ENCODE results near the gene SLC4A9. TPM values are rescaled to one million over a fixed set of nuclear protein-coding genes. Genes with fewer than 3 reads are reported as not detected.

The SLC4A9 gene
- total and polyA plus RNA-seq, 2 donors (not counting 3 experiments of a cell fraction or from before 2014, with no cell fraction given) = not detected

DNA sequence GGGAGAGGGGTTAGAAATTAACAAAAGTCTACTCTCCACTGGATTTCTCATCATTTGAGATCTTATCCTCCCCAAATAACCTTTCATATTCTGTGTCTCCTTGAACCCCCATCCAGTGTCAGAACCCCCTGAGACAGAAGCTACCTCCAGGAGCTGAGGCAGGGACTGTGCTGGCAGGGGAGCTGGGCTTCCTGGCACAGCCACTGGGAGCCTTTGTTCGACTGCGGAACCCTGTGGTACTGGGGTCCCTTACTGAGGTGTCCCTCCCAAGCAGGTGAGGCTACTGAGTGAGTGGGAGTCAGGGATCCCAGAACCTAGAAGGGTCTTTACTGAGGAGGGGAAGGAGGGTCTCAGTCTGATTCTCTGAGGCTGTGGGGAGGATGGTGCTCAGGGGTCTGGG, 1.9 kb downstream of the SLC4A9 start:
- Histone ChIP-seq H3K4me1 (ENCODE audit: control insufficient read depth, extremely low read depth, insufficient read depth, low read length) (peaks cover 3% of the 10 kb centered on the region), H3K4me2 (ENCODE audit: insufficient read depth, low read length) (no peak overlapping the region), H4K20me1 (replicated peaks; ENCODE audit: control insufficient read depth, extremely low read depth, insufficient read depth, low read length) (no peaks in the 10 kb centered on the region), H3K27ac (ENCODE audit: insufficient read depth, low read depth, low read length) (no peak overlapping the region), H2AFZ (ENCODE audit: low read depth, low read length) (no peak overlapping the region), H3K27me3 (ENCODE audit: control insufficient read depth in 2 of 2, insufficient read depth in 2 of 2, low read length in 2 of 2) (no peaks in the 10 kb centered on the region), H3K9me3 (replicated peaks; ENCODE audit: control insufficient read depth, insufficient read depth, low read length) (no peaks in the 10 kb centered on the region), H3K79me2 (ENCODE audit: control insufficient read depth, insufficient read depth, low read length) (no peaks in the 10 kb centered on the region), H3K9ac (replicated peaks; ENCODE audit: extremely low read depth, insufficient read depth, low read length) (no peak overlapping the region), H3K9me1 (replicated peaks; ENCODE audit: control insufficient read depth, extremely low read depth, insufficient read depth, low read length) (no peaks in the 10 kb centered on the region), H3K4me3 (replicated peaks in 1 of 3; ENCODE audit: insufficient read depth in 1 of 3, low read depth in 1 of 3, low read length in 3 of 3) (no peak overlapping the region), H3K36me3 (ENCODE audit: control insufficient read depth in 2 of 2, extremely low read depth in 1 of 2, insufficient read depth in 2 of 2, low read length in 2 of 2) (no peaks in the 10 kb centered on the region)
- FAIRE-seq (no peak), DNase-seq (ENCODE audit: low read depth, low spot score) (no peak)
- CTCF ChIA-PET = interaction anchor here (0.9 to 4.9 kb wide), 8 partner anchors 10 to 360 kb away, joined by 3 to 112 read pairs (median 10); no protein-coding TSS in a partner anchor
- dilution Hi-C loops (cut with MboI; ENCODE audit: extremely low pct_ligation_motif_present, low sequenced_read_pairs) = no loop called here
- BruUV-seq (replicated peaks) = no TSS peak
- POLR2A ChIA-PET = no interaction called here
- TF ChIP-seq FOS (IDR thresholded peaks at IDR 0.05; ENCODE audit: borderline replicate concordance, insufficient read depth, low read length) (no peak), GATA2 (IDR thresholded peaks at IDR 0.05; ENCODE audit: insufficient read depth, insufficient read length, low read depth, low read length) (no peak), POLR2AphosphoS5 (IDR thresholded peaks at IDR 0.05; ENCODE audit: insufficient read depth, low read depth, low read length) (no peak), EZH2 (IDR thresholded peaks at IDR 0.05; ENCODE audit: borderline replicate concordance, low read depth, low read length, severe bottlenecking) (no peak), MYC (IDR thresholded peaks at IDR 0.05; ENCODE audit: low read depth, low read length) (no peak), JUN (IDR thresholded peaks at IDR 0.05; ENCODE audit: borderline replicate concordance, insufficient read depth, insufficient read length, low read depth) (no peak), POLR2A (IDR thresholded peaks at IDR 0.05; ENCODE audit: low read depth, low read length) (no peak)
- TF ChIP-seq, protein P1, sequence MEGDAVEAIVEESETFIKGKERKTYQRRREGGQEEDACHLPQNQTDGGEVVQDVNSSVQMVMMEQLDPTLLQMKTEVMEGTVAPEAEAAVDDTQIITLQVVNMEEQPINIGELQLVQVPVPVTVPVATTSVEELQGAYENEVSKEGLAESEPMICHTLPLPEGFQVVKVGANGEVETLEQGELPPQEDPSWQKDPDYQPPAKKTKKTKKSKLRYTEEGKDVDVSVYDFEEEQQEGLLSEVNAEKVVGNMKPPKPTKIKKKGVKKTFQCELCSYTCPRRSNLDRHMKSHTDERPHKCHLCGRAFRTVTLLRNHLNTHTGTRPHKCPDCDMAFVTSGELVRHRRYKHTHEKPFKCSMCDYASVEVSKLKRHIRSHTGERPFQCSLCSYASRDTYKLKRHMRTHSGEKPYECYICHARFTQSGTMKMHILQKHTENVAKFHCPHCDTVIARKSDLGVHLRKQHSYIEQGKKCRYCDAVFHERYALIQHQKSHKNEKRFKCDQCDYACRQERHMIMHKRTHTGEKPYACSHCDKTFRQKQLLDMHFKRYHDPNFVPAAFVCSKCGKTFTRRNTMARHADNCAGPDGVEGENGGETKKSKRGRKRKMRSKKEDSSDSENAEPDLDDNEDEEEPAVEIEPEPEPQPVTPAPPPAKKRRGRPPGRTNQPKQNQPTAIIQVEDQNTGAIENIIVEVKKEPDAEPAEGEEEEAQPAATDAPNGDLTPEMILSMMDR (IDR thresholded peaks at IDR 0.05; ENCODE audit: extremely low read depth in 1 of 2, insufficient read depth in 1 of 2, low read depth in 1 of 2, low read length in 2 of 2) = no peak
- TF ChIP-seq, protein P2, sequence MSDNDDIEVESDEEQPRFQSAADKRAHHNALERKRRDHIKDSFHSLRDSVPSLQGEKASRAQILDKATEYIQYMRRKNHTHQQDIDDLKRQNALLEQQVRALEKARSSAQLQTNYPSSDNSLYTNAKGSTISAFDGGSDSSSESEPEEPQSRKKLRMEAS (IDR thresholded peaks at IDR 0.05; ENCODE audit: insufficient read depth, insufficient read length) = no peak
- intact Hi-C loops (cut with micrococcal nuclease) = no loop called here
